Measurements from ENCODE around the gene DHX32.

DNA sequence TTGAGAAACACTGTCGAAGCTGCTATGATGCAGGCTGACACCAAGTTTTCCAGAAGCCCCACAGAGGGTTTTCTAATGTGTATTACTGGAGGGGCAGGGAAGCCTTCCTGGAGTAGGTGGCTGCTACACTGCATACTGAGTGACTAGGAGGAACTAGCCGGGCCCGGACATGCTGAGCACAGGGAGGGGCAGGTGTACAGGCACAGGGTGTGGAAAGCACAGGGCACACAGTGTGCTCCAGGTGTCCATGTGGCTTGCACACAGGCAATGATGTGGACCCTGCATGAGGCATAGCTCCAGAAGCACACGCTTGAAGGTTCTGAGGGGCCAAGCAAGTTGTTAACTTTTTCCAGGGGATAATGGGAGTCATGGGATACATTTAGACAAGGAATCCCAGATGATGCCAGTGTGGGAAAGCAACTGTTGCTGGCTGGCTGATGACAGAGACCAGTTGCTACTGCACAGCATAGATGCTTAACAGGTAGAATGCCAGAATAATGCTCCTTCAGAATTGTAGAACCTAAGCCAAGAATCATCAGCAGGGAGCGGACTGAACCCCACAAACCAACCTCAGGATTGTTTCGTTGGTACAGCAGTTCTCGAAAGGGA, 14.6 kb downstream of the DHX32 start:
- TF ChIP-seq, protein P1, sequence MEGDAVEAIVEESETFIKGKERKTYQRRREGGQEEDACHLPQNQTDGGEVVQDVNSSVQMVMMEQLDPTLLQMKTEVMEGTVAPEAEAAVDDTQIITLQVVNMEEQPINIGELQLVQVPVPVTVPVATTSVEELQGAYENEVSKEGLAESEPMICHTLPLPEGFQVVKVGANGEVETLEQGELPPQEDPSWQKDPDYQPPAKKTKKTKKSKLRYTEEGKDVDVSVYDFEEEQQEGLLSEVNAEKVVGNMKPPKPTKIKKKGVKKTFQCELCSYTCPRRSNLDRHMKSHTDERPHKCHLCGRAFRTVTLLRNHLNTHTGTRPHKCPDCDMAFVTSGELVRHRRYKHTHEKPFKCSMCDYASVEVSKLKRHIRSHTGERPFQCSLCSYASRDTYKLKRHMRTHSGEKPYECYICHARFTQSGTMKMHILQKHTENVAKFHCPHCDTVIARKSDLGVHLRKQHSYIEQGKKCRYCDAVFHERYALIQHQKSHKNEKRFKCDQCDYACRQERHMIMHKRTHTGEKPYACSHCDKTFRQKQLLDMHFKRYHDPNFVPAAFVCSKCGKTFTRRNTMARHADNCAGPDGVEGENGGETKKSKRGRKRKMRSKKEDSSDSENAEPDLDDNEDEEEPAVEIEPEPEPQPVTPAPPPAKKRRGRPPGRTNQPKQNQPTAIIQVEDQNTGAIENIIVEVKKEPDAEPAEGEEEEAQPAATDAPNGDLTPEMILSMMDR (IDR thresholded peaks at IDR 0.05; ENCODE audit: extremely low read depth in 1 of 2, insufficient read depth in 1 of 2, low read depth in 1 of 2, low read length in 2 of 2) = no peak
- TF ChIP-seq MYC (IDR thresholded peaks at IDR 0.05; ENCODE audit: low read depth, low read length) (no peak), EZH2 (IDR thresholded peaks at IDR 0.05; ENCODE audit: borderline replicate concordance, low read depth, low read length, severe bottlenecking) (no peak), POLR2A (IDR thresholded peaks at IDR 0.05; ENCODE audit: low read depth, low read length) (no peak)
- TF ChIP-seq, protein P2, sequence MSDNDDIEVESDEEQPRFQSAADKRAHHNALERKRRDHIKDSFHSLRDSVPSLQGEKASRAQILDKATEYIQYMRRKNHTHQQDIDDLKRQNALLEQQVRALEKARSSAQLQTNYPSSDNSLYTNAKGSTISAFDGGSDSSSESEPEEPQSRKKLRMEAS (IDR thresholded peaks at IDR 0.05; ENCODE audit: insufficient read depth, insufficient read length) = no peak
